MM.1S (cell line): ENCODE measurements around the gene CNGB1.

ENCODE experiments used
- DNase-seq: peaks from one replicate; pipeline ENCODE4 v3.0.0-alpha.2; 2015
- H2AFZ ChIP-seq: fragments of 300-600 bp; sonication (generic); 2 replicates; pipeline ENCODE4 v1.6.0; 2016; ENCODE audit warnings: antibody characterized with exemption, low read length
- H3F3A ChIP-seq: fragments of 300-600 bp; sonication (generic); 2 replicates; pipeline ENCODE4 v1.6.1; 2016; ENCODE audit warnings: mild to moderate bottlenecking, antibody characterized with exemption, low read length, moderate library complexity, mixed read lengths; ENCODE audit not compliant: insufficient read depth
- H3K27ac ChIP-seq: fragments of 300-600 bp; sonication (generic); 2 replicates; pipeline ENCODE4 v1.5.1; 2016; ENCODE audit warnings: mild to moderate bottlenecking, low read length
- H3K27me3 ChIP-seq: fragments of 300-600 bp; sonication (generic); replicated peaks from 2 replicates; pipeline ENCODE4 v1.6.0; 2016; ENCODE audit warnings: low read length; ENCODE audit not compliant: insufficient read depth
- H3K36me3 ChIP-seq: fragments of 300-600 bp; sonication (generic); replicated peaks from 2 replicates; pipeline ENCODE4 v1.6.1; 2016; ENCODE audit warnings: mild to moderate bottlenecking, low read length, mixed read lengths; ENCODE audit not compliant: insufficient read depth
- H3K4me1 ChIP-seq: fragments of 300-600 bp; sonication (generic); 2 replicates; pipeline ENCODE4 v1.6.1; 2016; ENCODE audit warnings: low read length, mixed read lengths
- H3K4me2 ChIP-seq: fragments of 300-600 bp; sonication (generic); 2 replicates; pipeline ENCODE4 v1.6.0; 2016; ENCODE audit warnings: low read depth, low read length
- H3K4me3 ChIP-seq: fragments of 300-600 bp; sonication (generic); 2 replicates; pipeline ENCODE4 v1.5.1; 2016; ENCODE audit warnings: low read length, mixed read lengths
- H3K79me2 ChIP-seq: fragments of 300-600 bp; sonication (generic); 2 replicates; pipeline ENCODE4 v1.6.1; 2016; ENCODE audit warnings: mixed run types, low read length, mixed read lengths
- H3K9ac ChIP-seq: fragments of 300-600 bp; sonication (generic); 2 replicates; pipeline ENCODE4 v1.6.1; 2016; ENCODE audit warnings: low read length, mixed read lengths
- H3K9me2 ChIP-seq: fragments of 300-600 bp; sonication (generic); replicated peaks from 2 replicates; pipeline ENCODE4 v1.6.1; 2016; ENCODE audit warnings: mild to moderate bottlenecking, low read length, mixed read lengths; ENCODE audit not compliant: insufficient read depth
- H3K9me3 ChIP-seq: fragments of 300-600 bp; sonication (generic); replicated peaks from 2 replicates; pipeline ENCODE4 v1.6.1; 2016; ENCODE audit warnings: mild to moderate bottlenecking, low read length, mixed read lengths; ENCODE audit not compliant: insufficient read depth
- H4K20me1 ChIP-seq: fragments of 300-600 bp; sonication (generic); 2 replicates; pipeline ENCODE4 v1.6.1; 2016; ENCODE audit warnings: mild to moderate bottlenecking, low read length, moderate library complexity, mixed read lengths; ENCODE audit not compliant: insufficient read depth
- EZH2 ChIP-seq: fragments of 300-600 bp; sonication (generic); optimal IDR thresholded peaks from 2 replicates; pipeline ENCODE3; 2017; ENCODE audit warnings: low read depth, mild to moderate bottlenecking, antibody characterized with exemption, low read length, mixed read lengths
- EZH2phosphoT487 ChIP-seq: fragments of 300-600 bp; sonication (generic); IDR thresholded peaks from 2 replicates; pipeline ENCODE4 v1.6.1; 2018; ENCODE audit warnings: antibody characterized with exemption, low read length
- TF ChIP-seq, protein P1 (sequence below): fragments of 300-600 bp; sonication (generic); IDR thresholded peaks from 2 replicates; pipeline ENCODE4 v1.5.1; 2016; ENCODE audit warnings: antibody characterized with exemption, low read length, mixed read lengths

The CNGB1 gene

DNA sequence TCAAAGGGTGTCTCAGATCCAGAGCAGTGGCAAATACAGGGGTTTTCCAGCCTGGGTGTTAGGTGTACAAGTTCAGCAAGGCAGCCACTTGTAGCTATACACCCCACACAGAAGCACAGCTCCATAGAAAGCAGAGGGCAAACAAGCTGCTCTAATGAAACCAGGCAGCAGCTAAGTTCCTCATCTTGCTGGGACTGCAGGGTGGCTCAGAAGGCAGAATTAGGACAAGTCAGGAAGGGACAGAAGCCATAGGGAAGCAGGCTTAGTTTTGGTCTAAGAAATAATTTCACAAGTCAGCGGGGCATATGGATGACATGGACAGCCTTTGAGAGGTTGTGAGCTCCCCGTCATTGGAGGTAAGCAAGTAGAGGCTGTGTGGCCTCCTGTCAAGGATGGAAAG lies 23.7 kb downstream of the CNGB1 start:
- no peaks in the 10 kb centered on the region for H4K20me1 ChIP-seq
- no peaks in the 10 kb centered on the region for H3K79me2 ChIP-seq
- H3K27ac ChIP-seq: no peak overlapping the region
- H2AFZ ChIP-seq: no peak overlapping the region
- DNase-seq: no peak
- no peak overlapping the region for H3K9ac ChIP-seq
- no peak overlapping the region for H3K4me2 ChIP-seq
- no peaks in the 10 kb centered on the region for H3K36me3 ChIP-seq
- H3K27me3 ChIP-seq: no peaks in the 10 kb centered on the region
- H3K9me3 ChIP-seq: no peaks in the 10 kb centered on the region
- no peaks in the 10 kb centered on the region for H3K9me2 ChIP-seq
- no peaks in the 10 kb centered on the region for H3K4me1 ChIP-seq
- TF ChIP-seq EZH2phosphoT487: no peak
- TF ChIP-seq EZH2: no peak
- TF ChIP-seq, protein P1, sequence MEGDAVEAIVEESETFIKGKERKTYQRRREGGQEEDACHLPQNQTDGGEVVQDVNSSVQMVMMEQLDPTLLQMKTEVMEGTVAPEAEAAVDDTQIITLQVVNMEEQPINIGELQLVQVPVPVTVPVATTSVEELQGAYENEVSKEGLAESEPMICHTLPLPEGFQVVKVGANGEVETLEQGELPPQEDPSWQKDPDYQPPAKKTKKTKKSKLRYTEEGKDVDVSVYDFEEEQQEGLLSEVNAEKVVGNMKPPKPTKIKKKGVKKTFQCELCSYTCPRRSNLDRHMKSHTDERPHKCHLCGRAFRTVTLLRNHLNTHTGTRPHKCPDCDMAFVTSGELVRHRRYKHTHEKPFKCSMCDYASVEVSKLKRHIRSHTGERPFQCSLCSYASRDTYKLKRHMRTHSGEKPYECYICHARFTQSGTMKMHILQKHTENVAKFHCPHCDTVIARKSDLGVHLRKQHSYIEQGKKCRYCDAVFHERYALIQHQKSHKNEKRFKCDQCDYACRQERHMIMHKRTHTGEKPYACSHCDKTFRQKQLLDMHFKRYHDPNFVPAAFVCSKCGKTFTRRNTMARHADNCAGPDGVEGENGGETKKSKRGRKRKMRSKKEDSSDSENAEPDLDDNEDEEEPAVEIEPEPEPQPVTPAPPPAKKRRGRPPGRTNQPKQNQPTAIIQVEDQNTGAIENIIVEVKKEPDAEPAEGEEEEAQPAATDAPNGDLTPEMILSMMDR: no peak
- no peaks in the 10 kb centered on the region for H3F3A ChIP-seq
- no peak overlapping the region for H3K4me3 ChIP-seq

DNA sequence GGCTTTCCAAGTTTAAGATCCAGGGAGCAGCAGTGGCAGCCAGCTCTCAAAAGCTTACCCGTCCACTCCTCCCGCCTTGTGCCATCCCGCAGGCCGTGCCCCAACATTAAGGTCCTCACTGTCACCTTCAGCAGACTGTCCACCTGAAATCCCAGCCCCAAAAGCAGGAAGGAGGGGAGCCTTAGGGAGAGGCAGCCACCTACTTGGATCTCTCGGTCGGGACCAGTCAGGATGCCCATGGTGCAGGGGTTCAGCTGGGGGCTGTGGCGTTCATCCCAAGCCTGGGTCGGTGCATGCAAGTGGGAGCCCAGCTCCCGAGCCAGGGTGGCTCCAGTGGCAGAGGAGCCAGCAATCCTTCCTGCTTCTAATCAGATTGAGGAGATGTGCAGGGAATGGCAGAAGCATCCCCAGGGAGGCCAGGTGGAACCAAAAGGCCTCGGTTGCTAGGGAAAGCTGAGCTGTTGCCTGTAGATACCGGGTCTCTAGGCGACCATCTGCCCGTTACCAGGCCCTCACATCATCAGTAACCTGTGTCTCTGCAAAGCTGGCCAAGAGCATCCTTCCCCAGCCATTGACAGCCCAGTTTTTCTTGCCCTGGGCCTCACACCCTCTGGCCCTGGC lies 24.6 kb downstream of the CNGB1 start:
- Histone ChIP-seq H3K27ac (no peak overlapping the region), H4K20me1 (no peaks in the 10 kb centered on the region), H2AFZ (no peak overlapping the region), H3K27me3 (no peaks in the 10 kb centered on the region), H3K9me3 (no peaks in the 10 kb centered on the region), H3K9ac (no peak overlapping the region), H3K79me2 (no peaks in the 10 kb centered on the region), H3K4me3 (no peak overlapping the region), H3K4me1 (no peaks in the 10 kb centered on the region), H3K4me2 (no peak overlapping the region), H3F3A (no peaks in the 10 kb centered on the region), H3K36me3 (no peaks in the 10 kb centered on the region), H3K9me2 (no peaks in the 10 kb centered on the region)
- DNase-seq: no peak
- TF ChIP-seq EZH2phosphoT487 (no peak), EZH2 (no peak)
- TF ChIP-seq, protein P1: no peak

- TF ChIP-seq, protein P1: no peak
- TF ChIP-seq EZH2phosphoT487: no peak
- TF ChIP-seq EZH2: no peak
- H3K4me3 ChIP-seq: no peak overlapping the region
- no peak for DNase-seq
- no peaks in the 10 kb centered on the region for H3F3A ChIP-seq
- H3K9ac ChIP-seq: no peak overlapping the region
- no peaks in the 10 kb centered on the region for H3K4me1 ChIP-seq
- H3K27ac ChIP-seq: no peak overlapping the region
- no peak overlapping the region for H3K4me2 ChIP-seq
- no peaks in the 10 kb centered on the region for H4K20me1 ChIP-seq
- no peaks in the 10 kb centered on the region for H3K36me3 ChIP-seq
- no peaks in the 10 kb centered on the region for H3K79me2 ChIP-seq
- no peak overlapping the region for H2AFZ ChIP-seq
- no peaks in the 10 kb centered on the region for H3K27me3 ChIP-seq
- no peaks in the 10 kb centered on the region for H3K9me3 ChIP-seq
- H3K9me2 ChIP-seq: no peaks in the 10 kb centered on the region
Observed at GRCh38 chr16:57945740-57946138, 25.2 kb downstream of the CNGB1 start.
